Embryonic facial prominence (tissue), 1 donor: ENCODE measurements around the gene PDE3A.
"Not testable (repeated sequence)": the region's sequence is repeated elsewhere in the genome, so short reads cannot be mapped to it uniquely, and the experiment has no call there.

Source experiments
- DNase-seq: peaks from one replicate; pipeline ENCODE4 v3.0.0-alpha.2; 2016; ENCODE audit errors: extremely low spot score

The PDE3A gene

DNA sequence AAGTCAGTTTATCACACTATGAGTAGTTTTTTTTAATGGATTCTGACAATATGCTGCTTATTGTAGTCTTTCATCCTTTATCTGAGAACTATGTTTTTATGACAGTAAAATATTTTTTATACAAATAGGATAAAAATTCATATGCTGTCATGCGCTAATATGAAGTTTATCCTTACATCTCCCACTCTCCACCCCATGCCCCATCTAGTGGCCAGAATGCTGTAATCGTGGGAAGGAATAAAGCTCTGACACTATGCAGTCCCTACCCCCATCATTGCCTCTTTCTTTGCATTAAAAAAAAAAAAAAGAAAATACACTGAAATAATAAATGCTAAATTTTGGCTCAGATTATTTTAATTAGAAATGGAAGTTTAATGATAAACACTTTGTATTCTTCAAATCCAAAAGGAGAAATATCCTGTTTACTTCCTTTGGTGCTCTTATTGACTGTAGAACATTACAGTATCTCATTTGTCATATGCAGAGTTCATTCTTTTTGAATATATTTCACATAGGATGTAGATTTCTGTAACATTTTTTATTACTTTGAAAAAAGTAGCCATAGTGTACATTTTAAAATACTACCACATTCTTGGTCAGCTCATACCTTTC is 180.9 kb downstream of the PDE3A start:
- DNase-seq: no peak

DNA sequence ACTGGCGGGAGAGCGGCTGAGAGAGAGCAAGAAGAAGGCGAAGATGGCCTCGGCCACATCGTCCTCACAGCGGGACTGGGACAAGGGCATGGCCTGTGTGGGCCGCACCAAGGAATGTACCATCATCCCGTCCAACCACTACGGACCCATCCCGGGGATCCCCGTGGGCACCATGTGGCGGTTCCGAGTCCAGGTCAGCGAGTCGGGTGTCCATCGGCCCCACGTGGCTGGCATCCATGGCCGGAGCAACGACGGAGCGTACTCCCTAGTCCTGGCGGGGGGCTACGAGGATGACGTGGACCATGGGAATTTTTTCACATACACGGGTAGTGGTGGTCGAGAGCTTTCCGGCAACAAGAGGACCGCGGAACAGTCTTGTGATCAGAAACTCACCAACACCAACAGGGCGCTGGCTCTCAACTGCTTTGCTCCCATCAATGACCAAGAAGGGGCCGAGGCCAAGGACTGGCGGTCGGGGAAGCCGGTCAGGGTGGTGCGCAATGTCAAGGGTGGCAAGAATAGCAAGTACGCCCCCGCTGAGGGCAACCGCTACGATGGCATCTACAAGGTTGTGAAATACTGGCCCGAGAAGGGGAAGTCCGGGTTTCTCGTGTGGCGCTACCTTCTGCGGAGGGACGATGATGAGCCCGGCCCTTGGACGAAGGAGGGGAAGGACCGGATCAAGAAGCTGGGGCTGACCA is 183.6 kb downstream of the PDE3A start:
- DNase-seq: not testable (repeated sequence)

DNA sequence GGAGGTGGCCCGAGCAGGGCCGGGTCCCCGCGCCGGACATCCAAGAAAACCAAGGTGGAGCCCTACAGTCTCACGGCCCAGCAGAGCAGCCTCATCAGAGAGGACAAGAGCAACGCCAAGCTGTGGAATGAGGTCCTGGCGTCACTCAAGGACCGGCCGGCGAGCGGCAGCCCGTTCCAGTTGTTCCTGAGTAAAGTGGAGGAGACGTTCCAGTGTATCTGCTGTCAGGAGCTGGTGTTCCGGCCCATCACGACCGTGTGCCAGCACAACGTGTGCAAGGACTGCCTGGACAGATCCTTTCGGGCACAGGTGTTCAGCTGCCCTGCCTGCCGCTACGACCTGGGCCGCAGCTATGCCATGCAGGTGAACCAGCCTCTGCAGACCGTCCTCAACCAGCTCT is 184.2 kb downstream of the PDE3A start:
- not testable (repeated sequence) for DNase-seq

DNA sequence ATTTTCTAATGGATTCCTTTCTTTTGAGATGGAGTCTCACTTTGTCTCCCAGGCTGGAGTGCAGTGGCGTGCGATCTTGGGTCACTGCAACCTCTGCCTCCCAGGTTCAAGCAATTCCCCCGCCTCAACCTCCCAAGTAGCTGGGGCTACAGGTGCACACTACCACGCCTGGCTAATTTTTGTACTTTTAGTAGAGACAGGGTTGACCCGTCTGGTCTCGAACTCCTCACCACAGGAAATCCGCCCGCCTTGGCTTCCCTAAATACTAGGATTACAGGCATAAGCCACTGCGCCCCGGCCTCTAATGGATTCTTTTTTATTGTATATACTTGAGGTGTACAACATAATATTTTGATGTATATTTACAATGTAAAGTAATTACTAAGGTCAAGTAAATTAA is 186.7 kb downstream of the PDE3A start:
- DNase-seq: no peak

DNA sequence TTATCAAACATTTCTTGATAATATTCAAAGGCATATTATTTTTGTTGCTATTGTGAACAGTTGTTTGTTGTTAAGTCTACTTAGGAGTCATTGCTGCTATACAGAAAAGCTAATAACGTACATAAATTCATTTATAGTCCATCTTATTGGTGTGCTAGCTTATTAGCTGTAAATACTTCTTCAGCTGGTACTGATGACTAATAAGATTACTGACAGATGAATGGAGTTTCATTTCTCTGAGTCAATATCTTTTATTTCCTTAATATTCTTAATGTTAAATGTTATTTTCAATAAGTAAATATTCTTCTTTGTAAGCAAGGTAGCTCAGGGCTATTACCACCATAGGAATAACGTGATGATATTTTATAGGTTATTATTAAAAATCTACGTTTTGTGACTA is 187.4 kb downstream of the PDE3A start:
- no peak for DNase-seq

DNA sequence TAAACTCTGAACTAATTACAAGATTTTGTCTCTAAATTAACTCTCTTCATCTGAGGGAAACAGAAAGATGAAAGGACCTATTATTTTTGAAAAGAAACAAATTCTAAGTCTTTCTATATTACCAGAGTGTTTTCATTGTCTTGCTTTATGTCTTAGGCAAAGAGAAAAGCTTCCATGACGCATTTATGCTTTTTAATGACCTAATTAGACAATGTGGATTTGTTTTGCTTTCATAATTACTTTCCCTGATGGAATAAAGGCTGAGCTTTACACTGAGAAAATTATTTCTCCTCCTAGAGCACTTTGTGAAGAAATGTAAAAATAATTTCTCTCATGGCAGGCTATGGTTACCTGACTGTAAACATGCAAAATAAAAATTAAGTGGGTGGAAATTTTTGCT is 188.8 kb downstream of the PDE3A start:
- DNase-seq: no peak

DNA sequence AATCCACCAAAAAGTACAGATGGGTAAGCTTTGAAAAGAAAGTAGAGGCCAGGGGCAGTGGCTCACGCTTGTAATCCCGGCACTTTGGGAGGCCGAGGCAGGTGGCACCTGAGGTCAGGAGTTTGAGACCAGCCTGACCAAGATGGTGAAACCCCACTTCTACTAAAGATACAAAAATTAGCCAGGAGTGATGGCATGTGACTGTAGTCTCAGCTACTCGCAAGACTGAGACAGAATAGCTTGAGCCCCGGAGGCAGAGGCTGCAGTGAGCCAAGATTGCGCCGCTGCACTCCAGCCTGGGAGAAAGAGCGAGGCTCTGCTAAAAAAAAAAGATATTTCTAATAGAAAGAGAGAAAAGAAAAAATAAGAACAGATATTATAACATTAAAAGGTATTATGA is 192.6 kb downstream of the PDE3A start:
- DNase-seq: no peak

DNA sequence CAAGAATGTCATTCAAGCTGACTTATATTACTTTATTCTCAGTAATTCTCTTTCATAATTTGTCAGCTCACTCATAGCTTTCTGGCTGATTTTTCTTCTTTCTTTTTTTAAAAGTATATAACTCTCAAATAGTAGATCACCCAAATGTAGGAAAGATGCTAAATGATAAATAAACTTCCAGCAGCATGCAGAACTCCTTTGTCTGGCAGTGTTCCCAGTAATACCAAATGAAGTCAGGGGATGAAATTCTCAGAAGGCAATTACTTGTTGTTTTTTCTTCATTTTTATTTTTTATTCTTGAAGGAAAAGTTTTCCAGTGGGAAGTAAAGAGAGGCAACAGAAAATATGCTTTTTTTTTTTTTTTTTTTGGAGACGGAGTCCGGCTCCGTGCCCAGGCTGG is 193.5 kb downstream of the PDE3A start:
- DNase-seq: no peak

DNA sequence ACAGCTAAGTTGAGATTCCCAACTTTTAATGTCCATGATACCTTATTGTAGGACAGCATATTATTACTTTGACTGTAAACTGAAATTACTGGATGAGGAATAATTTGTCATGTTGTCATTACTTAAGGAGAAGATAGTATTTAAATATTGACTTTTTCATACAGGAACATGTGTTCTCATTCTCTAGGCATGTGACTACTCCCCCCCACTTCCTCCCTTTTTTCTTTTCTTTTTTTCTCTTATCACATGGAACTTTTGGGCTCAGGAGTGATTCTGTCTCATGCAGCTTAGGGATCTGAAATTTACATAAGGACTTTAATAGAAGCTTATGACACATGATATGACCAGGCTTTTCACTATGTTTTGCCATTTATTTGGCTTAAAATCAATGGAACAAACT is 199.1 kb downstream of the PDE3A start:
- no peak for DNase-seq

DNA sequence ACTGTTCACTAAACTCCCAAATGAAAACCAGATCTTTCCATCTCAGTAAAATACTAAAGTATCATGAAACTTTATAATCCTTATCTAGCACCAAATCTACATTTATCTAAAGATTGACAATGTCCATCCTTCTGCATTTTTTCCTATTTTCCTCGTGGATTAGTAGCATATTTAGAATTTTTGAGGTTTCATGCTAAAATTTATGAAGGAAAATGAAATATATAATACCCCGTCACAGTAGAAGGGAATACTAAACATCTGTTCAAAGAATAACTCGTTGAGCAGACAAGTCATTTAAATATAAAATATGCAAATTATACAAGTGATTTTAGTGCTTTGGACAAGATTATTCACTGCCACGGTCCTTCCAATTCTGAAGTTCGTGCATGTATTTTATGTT is 204.1 kb downstream of the PDE3A start:
- DNase-seq: no peak

DNA sequence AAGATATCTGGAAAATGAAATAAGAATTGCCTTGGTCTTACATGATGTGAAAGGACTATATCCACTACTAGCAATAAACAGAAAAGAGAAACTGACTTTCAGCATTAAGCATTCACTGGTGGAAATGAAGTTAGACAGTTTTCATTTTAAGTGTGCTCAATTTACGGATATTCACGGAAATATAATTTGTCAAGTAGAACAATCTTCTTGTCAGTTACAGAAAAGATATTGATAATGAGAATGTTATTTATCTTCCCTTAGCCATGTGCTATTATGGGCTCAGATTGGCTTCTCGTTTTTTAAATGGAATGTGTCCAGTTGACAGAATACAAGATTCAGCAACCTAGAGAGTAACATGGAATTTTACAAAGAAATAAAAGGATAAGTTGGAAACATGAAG is 208.2 kb downstream of the PDE3A start:
- DNase-seq: no peak

DNA sequence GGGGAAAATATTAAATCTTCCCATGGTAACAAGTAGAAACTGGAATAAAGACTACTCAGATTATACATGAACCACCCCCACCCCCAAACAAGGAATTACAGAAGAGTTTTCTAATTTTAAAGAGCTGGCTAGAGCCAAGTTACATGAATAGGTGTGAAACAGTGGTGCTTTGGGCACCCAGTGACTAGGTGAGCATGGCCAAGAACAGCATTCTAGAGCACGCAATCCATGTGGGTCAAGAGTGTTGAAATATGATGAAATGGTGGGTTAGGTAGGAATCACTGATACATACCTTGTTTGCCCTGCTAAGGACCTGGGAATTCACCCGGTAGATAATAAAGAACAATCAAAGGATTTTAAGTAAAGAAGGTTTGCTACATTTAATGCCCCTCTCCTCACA is 208.7 kb downstream of the PDE3A start:
- DNase-seq: no peak

DNA sequence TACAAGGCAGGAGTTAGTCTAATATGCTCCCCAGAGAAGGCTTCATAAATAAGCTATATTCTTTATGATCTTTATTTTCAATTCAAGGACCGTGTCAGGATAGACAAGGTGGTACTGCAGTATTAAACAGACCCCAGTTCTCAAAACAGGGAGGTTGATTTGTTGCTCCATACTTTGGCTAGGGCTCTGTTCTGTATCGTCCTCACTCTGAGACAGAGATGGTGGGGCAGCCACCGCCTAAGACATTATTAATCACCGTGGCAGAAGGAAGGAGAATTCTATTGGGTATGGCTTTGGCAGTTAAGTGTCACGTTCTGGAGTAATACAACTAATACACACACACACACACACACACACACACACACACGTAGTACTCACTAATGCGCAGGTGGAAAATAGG is 209.8 kb downstream of the PDE3A start:
- no peak for DNase-seq

DNA sequence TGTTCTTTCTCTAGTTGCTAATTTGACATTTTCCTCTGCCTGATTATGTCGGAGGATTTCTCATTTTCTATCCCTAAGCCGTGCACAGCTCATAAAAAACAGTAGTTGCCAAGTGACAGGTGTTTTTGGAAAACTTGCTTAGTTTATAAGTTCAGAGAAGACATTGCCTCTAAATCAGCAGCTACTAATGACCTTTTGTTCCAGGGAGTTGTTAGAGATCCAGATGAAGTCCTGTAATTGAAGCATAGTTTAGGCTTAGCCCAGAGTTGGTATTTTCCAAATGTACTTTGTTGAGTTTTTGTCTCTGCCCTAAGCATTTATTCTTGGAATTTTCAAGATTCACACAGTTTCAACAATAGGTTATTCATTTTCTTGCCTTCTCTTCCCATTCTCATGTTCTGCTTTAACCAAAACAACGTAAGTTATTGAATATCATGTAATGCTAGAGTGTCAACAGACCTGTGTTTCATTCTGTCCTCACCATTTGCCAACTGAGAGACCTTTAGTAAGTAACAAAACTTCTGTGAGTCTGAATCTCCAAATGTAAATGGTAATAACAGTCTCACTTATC is 216.8 kb downstream of the PDE3A start:
- DNase-seq: no peak

DNA sequence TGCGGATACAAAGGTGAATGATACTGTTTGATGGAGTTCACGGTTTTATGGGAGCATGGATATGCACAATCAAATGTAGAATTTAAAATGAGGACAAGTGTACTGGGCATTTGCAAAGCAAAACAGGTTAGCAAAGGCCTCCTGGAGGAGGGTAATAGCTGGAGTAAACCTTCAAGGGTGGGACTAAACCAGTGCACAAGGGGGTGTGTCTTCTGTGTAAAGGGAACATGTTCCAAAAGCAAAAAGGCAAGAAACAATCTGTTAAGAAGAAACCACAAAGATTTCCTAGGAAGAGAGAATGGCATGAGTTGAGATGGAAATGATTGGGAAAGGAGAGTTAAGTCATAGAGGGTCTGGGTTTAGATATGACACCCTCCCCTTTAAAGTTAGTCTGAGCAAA is 217.6 kb downstream of the PDE3A start:
- DNase-seq: no peak

DNA sequence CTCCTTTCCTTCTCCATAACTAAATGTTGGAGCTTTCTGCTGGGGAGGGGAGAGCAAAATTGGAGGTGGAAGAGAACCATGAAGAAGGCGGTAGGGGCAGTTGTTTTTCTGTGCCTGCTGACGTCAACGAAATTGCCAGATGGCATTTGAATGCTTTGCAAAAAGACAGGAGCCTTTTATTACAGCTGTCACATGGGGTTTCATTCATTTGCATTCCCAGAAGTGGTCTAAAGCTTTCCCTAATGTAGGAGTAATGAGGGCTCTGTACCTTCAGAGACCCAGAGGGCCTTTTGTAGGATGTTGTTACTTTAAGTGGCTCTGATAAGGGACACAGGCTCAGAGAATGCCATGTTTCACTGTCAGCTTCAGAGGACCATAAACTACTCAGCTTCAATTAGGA is 219.7 kb downstream of the PDE3A start:
- DNase-seq: no peak

DNA sequence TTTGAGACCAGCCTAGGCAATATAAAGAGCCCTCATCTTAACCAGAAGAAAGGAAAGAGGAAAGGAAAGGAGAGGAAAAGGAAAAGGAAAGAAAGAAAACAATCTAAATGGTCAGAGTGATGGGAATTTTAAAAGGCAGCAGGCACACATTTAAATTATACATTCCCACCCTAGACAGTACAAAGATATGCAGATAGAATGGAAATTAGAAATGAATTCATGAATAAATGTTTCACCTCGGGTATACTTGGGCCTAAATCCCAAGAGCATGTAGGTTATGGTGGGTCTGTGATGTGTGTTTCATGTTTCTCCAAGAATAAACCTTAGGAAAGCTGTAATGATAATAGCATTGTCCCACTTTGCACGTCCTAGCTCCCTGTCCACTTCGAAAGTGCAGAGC is 222.2 kb downstream of the PDE3A start:
- DNase-seq: no peak

DNA sequence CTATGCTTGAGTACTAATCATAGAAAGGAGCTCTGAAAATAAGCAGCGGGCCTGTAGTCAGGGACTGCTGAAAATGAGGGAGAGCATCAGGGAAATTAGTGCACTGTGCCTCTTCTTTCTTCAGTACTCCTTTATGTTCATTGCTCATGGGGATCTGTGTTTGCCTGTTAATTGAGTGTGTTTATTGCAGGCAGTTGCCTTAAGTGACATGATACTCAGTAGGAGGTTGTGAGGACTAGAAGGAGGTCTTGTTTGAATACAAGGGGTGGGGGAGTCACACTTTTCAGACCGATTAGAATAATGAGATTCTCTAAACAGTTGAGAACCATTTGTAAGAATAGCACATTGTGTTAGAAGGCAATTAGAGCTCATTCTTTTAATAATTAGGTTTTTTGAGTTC is 224.2 kb downstream of the PDE3A start:
- no peak for DNase-seq

DNA sequence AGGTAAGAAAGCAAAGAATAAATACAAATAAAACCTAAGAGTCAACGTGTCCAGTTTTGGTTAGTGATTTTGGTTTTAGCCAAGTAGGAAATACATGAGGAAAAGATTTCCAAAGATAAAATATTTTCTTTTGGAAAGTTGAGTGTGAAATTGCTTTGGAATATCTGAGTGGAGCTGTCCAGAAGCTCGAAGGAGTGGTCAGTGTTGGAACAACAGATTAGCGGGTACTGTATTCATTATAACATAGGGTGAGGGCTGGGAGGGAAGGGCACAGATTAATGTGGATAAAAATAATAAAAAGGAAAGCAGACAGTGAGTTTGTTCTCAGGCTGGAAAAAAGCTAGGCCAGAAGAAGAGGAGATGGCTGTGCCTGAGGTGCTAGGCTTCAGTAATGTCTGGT is 225.3 kb downstream of the PDE3A start:
- no peak for DNase-seq

DNA sequence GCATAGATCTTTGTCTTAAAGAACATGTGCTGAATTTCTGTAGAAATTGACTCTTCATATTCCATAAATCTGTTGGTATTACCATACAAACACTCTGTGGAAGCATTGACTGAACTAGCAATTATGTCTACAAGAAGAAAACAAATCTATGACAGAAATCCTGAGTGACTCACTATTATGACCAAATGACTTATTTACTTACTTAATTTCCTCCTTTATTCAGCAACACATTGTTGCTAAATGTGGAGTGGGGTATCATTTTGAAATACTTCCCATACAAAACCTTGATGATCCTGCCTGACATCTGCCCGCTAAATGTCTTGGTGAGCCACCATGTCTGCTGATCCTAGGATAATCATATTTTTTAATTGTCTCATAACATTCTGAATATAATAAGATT is 227.7 kb downstream of the PDE3A start:
- DNase-seq: no peak

DNA sequence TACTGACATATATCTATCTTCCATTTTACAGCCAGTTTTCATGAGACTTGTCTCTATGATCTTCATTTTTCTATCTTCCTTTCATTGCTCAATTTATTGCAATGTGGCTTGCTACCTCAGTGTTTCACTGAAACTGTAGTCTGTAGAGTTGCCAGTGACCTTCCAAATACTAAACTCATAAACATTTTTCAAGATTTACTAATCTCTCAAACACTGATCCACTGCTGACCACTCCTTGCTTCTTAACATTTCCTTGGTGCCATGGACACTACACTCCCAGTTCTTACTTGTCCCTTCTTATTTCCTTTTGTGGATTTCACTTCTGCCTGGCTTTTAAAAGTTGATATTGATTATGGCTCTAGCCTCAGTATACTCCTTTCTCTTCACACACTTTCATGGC is 231.4 kb downstream of the PDE3A start:
- no peak for DNase-seq

DNA sequence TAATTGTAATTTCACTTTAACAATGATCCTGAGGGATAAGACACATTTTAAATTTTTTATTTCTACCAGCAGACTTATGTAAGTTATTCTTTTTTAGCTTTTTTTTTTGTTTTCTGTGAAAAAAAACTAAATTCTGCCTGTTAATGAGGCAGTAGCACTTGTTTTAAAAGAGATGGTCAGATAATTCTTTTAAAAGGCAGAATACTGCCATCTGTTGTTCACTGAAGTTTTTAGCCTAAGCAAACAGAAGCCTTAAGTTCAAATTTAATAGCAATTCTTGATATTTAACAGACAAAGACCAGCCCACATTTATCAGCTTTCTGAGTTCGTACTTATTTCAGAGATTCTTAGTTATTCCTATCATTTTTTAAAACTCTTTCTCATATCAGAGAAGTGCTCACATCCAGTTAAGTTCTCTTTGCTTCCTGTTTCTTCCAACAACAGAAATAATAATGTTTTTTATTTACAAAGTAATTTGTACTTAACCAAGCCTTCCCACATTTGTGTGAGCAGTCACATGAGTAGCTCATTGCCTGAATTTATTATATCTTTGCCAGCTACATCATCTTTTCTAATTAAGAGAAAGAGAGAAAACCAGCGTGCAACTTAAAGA is 233.4 kb downstream of the PDE3A start:
- DNase-seq: peak; percentile 25
